DND-41 (cell line): ENCODE results near the gene PCNX2.
A peak's percentile ranks its signal among the peaks of the same experiment; 100 is the strongest.

ENCODE experiments used
- ATAC-seq: fragments of 200-7000 bp; cut with Tn5 transposase; 3 replicates; pipeline ENCODE4 v1.9.1; 2021; ENCODE audit warnings: low read depth; ENCODE audit not compliant: insufficient read depth
- DNase-seq: peaks from one replicate; pipeline ENCODE4 v3.0.0-alpha.2; 2020
- H2AFZ ChIP-seq: 2 replicates; pipeline ENCODE4 v1.6.0; 2012; ENCODE audit warnings: low read depth, low read length
- H3K27ac ChIP-seq: 2 replicates; pipeline ENCODE4 v1.5.1; 2012; ENCODE audit warnings: low read length, inconsistent platforms
- H3K27me3 ChIP-seq: fragments of 200-600 bp; sonication (generic); 2 replicates; pipeline ENCODE4 v1.6.0; 2012; ENCODE audit warnings: low read length, mild to moderate bottlenecking, inconsistent platforms; ENCODE audit not compliant: insufficient read depth, poor library complexity
- H3K36me3 ChIP-seq: 2 replicates; pipeline ENCODE4 v1.5.1; 2012; ENCODE audit warnings: low read length, inconsistent platforms; ENCODE audit not compliant: insufficient read depth
- H3K4me1 ChIP-seq: 2 replicates; pipeline ENCODE4 v1.5.1; 2012; ENCODE audit warnings: mild to moderate bottlenecking, low read length; ENCODE audit not compliant: insufficient read depth
- H3K4me2 ChIP-seq: 2 replicates; pipeline ENCODE4 v1.6.0; 2012; ENCODE audit warnings: mild to moderate bottlenecking, moderate library complexity, low read length, inconsistent platforms; ENCODE audit not compliant: insufficient read depth
- H3K4me3 ChIP-seq, 2 experiments: fragments of 200-600 bp in 1 of 2; shearing (Covaris generic) in 1 of 2; 2 replicates each; pipeline ENCODE4 v1.5.1; 2012 to 2016; ENCODE audit warnings: inconsistent platforms in 2 of 2, low read length in 2 of 2, mild to moderate bottlenecking in 2 of 2, low read depth in 1 of 2, moderate library complexity in 1 of 2
- H3K79me2 ChIP-seq: 2 replicates; pipeline ENCODE4 v1.6.0; 2012; ENCODE audit warnings: low read length, inconsistent platforms; ENCODE audit not compliant: insufficient read depth
- H3K9ac ChIP-seq: 2 replicates; pipeline ENCODE4 v1.6.0; 2012; ENCODE audit warnings: low read depth, mild to moderate bottlenecking, inconsistent platforms, low read length, moderate library complexity
- H3K9me3 ChIP-seq: 2 replicates; pipeline ENCODE4 v1.5.1; 2012; ENCODE audit warnings: low read length, moderate library complexity, mild to moderate bottlenecking, inconsistent platforms; ENCODE audit not compliant: insufficient read depth, severe bottlenecking
- H4K20me1 ChIP-seq: 2 replicates; pipeline ENCODE4 v1.6.0; 2012; ENCODE audit warnings: low read length; ENCODE audit not compliant: insufficient read depth
- CTCF ChIP-seq: IDR thresholded peaks from 2 replicates; pipeline ENCODE4 v1.5.1; 2012; ENCODE audit warnings: borderline replicate concordance, low read length, moderate library complexity, mild to moderate bottlenecking; ENCODE audit not compliant: poor library complexity, severe bottlenecking; ENCODE audit errors: extremely low read depth
- EZH2 ChIP-seq: IDR thresholded peaks from 3 replicates; pipeline ENCODE4 v1.6.1; 2012; ENCODE audit warnings: borderline replicate concordance, low read depth, mild to moderate bottlenecking, moderate library complexity, low read length, inconsistent platforms; ENCODE audit not compliant: severe bottlenecking

The PCNX2 gene

DNA sequence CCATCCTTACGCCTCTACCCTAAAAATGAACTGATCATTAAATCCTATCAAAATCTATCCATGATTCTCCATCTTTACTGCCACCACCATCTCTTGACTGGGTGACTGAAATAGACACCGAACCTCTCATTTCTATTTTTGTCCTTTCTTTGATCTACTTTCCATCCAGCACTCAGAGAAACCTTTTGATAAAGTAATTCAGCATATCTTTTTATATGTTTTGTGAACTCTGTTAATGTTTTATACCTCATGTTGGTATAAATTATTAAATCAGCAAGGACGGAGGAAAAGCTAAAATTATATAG lies 13.0 kb downstream of the PCNX2 start:
- peak overlapping the region; percentile 53 for H3K4me2 ChIP-seq
- peaks cover 34% of the 10 kb centered on the region for H3K4me1 ChIP-seq
- H3K27me3 ChIP-seq, result no peaks in the 10 kb centered on the region
- peak overlapping the region; percentile 64 for H3K27ac ChIP-seq
- H3K9me3 ChIP-seq, result no peaks in the 10 kb centered on the region
- H3K4me3 ChIP-seq, result peak overlapping the region in 1 of 2 experiments; percentile 0; a peak in 1 of 4 replicates
- peak overlapping the region; percentile 17; the same call in 1 of the 2 replicates for H3K9ac ChIP-seq
- H4K20me1 ChIP-seq, result no peaks in the 10 kb centered on the region
- peak overlapping the region; percentile 41; the same call in 1 of the 2 replicates for H2AFZ ChIP-seq
- ATAC-seq (no peak), DNase-seq (no peak)
- peaks cover 11% of the 10 kb centered on the region for H3K79me2 ChIP-seq
- no peak for TF ChIP-seq EZH2
- no peak for TF ChIP-seq CTCF
- no peaks in the 10 kb centered on the region for H3K36me3 ChIP-seq

- Histone ChIP-seq H3K27ac (peak overlapping the region; percentile 64), H3K4me2 (peak overlapping the region; percentile 53), H3K9ac (peak overlapping the region; percentile 17), H3K4me3 (peak overlapping the region in 1 of 2 experiments; percentile 19; a peak in 1 of 4 replicates), H3K36me3 (no peaks in the 10 kb centered on the region), H4K20me1 (no peaks in the 10 kb centered on the region), H3K9me3 (no peaks in the 10 kb centered on the region), H3K79me2 (peaks cover 11% of the 10 kb centered on the region), H2AFZ (peak overlapping the region; percentile 41; the same call in 1 of the 2 replicates), H3K27me3 (no peaks in the 10 kb centered on the region), H3K4me1 (peaks cover 34% of the 10 kb centered on the region)
- TF ChIP-seq EZH2, result no peak
- no peak for TF ChIP-seq CTCF
- peak; percentile 74 for DNase-seq
- peak; percentile 90 for ATAC-seq
Measured at GRCh38 chr1:233281711-233282581, 13.6 kb downstream of the PCNX2 start.

DNA sequence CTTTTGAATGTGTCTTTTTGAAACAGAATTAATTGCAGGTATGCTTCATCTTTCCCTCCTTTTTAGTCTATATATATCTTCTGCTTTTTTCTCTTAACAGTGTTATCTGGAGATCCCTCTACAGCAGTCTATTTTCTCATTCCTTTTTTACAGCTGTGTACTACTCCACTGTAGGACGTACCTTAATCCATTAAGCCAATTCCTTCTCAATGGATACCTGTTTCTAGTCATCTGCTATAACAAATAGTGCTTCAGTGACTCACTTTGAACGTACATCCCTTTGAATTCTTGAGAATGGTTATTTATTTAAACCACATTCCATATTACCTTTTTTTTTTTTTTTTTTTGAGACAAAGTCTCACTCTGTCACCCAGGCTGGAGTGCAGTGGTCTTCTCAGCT lies 15.6 kb downstream of the PCNX2 start:
- H3K4me3 ChIP-seq, result no peak overlapping the region
- TF ChIP-seq CTCF (no peak), EZH2 (no peak)
- no peaks in the 10 kb centered on the region for H3K27me3 ChIP-seq
- H3K36me3 ChIP-seq, result no peaks in the 10 kb centered on the region
- H2AFZ ChIP-seq, result no peak overlapping the region
- H4K20me1 ChIP-seq, result no peaks in the 10 kb centered on the region
- H3K79me2 ChIP-seq, result peaks cover 11% of the 10 kb centered on the region; the same call in 1 of the 2 replicates
- no peak overlapping the region for H3K27ac ChIP-seq
- H3K4me1 ChIP-seq, result peaks cover 34% of the 10 kb centered on the region
- H3K4me2 ChIP-seq, result no peak overlapping the region
- DNase-seq, result no peak
- H3K9me3 ChIP-seq, result no peaks in the 10 kb centered on the region
- ATAC-seq, result no peak
- no peak overlapping the region for H3K9ac ChIP-seq
